H1 (cell line): ENCODE measurements around the gene LRBA. TPM values are rescaled to one million over a fixed set of nuclear protein-coding genes. Genes with fewer than 3 reads are reported as not detected.

Experiments used
- CTCF ChIA-PET: fragments of 300-600 bp; sonication (Branson Sonifier 250); formaldehyde crosslinking; loops from one replicate; lab custom pipeline; 2021; ENCODE audit not compliant: partially characterized antibody; lab: Charles Lee
- POLR2A ChIA-PET: fragments of 300-600 bp; sonication (Branson Sonifier 250); formaldehyde crosslinking; loops from one replicate; lab custom pipeline; 2021; ENCODE audit warnings: inconsistent platforms; ENCODE audit not compliant: partially characterized antibody; lab: Charles Lee
- DNase-seq, 2 experiments: peaks; one replicate each; pipeline versions ENCODE4 v3.0.0 to v3.0.0-alpha.2; 2010 to 2022; ENCODE audit warnings: low spot score in 2 of 2, low read depth in 1 of 2, mixed read lengths in 1 of 2
- FAIRE-seq: peaks from 2 replicates; lab custom pipeline; 2011; peaks lifted over from hg19 to GRCh38; lab: Jason Lieb, UNC
- H2AFZ ChIP-seq: 2 replicates; pipeline ENCODE4 v1.8.1; 2012; ENCODE audit warnings: low read length, inconsistent platforms
- H2AK5ac ChIP-seq: 2 replicates; pipeline ENCODE4 v1.6.1; 2013; ENCODE audit warnings: low read depth, low read length
- H2BK120ac ChIP-seq: replicated peaks from 2 replicates; pipeline ENCODE3; 2013; ENCODE audit warnings: low read depth, low read length, inconsistent platforms
- H2BK12ac ChIP-seq: 2 replicates; pipeline ENCODE4 v1.6.1; 2013; ENCODE audit warnings: low read depth, low read length
- H2BK15ac ChIP-seq: 2 replicates; pipeline ENCODE4 v1.6.1; 2013; ENCODE audit warnings: low read length
- H2BK20ac ChIP-seq: 2 replicates; pipeline ENCODE4 v1.6.1; 2013; ENCODE audit warnings: low read length
- H2BK5ac ChIP-seq: 2 replicates; pipeline ENCODE4 v1.6.1; 2013; ENCODE audit warnings: low read depth, low read length
- H3K14ac ChIP-seq: 2 replicates; pipeline ENCODE4 v1.6.1; 2013; ENCODE audit warnings: inconsistent platforms; ENCODE audit not compliant: insufficient read length
- H3K18ac ChIP-seq: 2 replicates; pipeline ENCODE4 v1.6.1; 2013; ENCODE audit warnings: low read length; ENCODE audit errors: extremely low read depth
- H3K23ac ChIP-seq: 2 replicates; pipeline ENCODE4 v1.6.1; 2013; ENCODE audit warnings: inconsistent platforms; ENCODE audit not compliant: insufficient read length
- H3K23me2 ChIP-seq: 2 replicates; pipeline ENCODE4 v1.6.1; 2013; ENCODE audit warnings: low read depth, low read length
- H3K27ac ChIP-seq: 2 replicates; pipeline ENCODE4 v1.6.1; 2011; ENCODE audit warnings: low read depth, low read length, inconsistent platforms
- H3K27me3 ChIP-seq, 4 experiments: replicated peaks in 1 of 4; 1 replicate in 1 of 4; 2 replicates in 3 of 4; pipeline versions ENCODE4 v1.6.1 to v1.8.1; 2011 to 2013; ENCODE audit warnings: low read length in 3 of 4, mild to moderate bottlenecking in 3 of 4, inconsistent platforms in 2 of 4, mixed read lengths in 2 of 4, moderate library complexity in 1 of 4; ENCODE audit not compliant: control insufficient read depth in 3 of 4, insufficient read depth in 3 of 4; ENCODE audit errors: extremely low read depth in 1 of 4
- H3K36me3 ChIP-seq, 4 experiments: 2 replicates each; pipeline versions ENCODE4 v1.6.1 to v1.8.1; 2011 to 2013; ENCODE audit warnings: mild to moderate bottlenecking in 4 of 4, low read length in 3 of 4, moderate library complexity in 2 of 4, control low read depth in 1 of 4, inconsistent platforms in 1 of 4; ENCODE audit not compliant: insufficient read depth in 4 of 4, control insufficient read depth in 2 of 4
- H3K4ac ChIP-seq: replicated peaks from 2 replicates; pipeline ENCODE3; 2013; ENCODE audit warnings: low read length, low read depth, mixed read lengths, inconsistent platforms; ENCODE audit not compliant: insufficient read length
- H3K4me1 ChIP-seq, 4 experiments: replicated peaks in 1 of 4; 1 replicate in 1 of 4; 2 replicates in 3 of 4; pipeline versions ENCODE4 v1.6.1 to v1.8.1; 2011 to 2013; ENCODE audit warnings: low read length in 3 of 4, inconsistent platforms in 2 of 4, mixed read lengths in 1 of 4; ENCODE audit not compliant: insufficient read depth in 4 of 4, control insufficient read depth in 3 of 4
- H3K4me2 ChIP-seq, 2 experiments: 2 replicates each; pipeline versions ENCODE4 v1.6.1 to v1.8.1; 2011 to 2013; ENCODE audit warnings: low read depth in 2 of 2, low read length in 2 of 2, control low read depth in 1 of 2, inconsistent platforms in 1 of 2, mild to moderate bottlenecking in 1 of 2; ENCODE audit not compliant: insufficient read depth in 1 of 2
- H3K4me3 ChIP-seq, 4 experiments: fragments of 200-600, 300-600 bp in 1 of 4; sonication (generic), shearing (Covaris generic), sonication (Bioruptor Twin) in 1 of 4; 2 replicates each; pipeline versions ENCODE4 v1.5.1 to v1.8.1; 2011 to 2016; ENCODE audit warnings: low read length in 4 of 4, low read depth in 3 of 4, control low read depth in 2 of 4, inconsistent platforms in 2 of 4, mild to moderate bottlenecking in 2 of 4, mixed read lengths in 1 of 4, moderate library complexity in 1 of 4; ENCODE audit not compliant: insufficient read depth in 2 of 4; ENCODE audit errors: extremely low read depth in 1 of 4
- H3K56ac ChIP-seq: replicated peaks from 2 replicates; pipeline ENCODE3; 2013; ENCODE audit warnings: low read depth, mild to moderate bottlenecking, mixed read lengths, low read length, inconsistent platforms; ENCODE audit not compliant: insufficient read length
- H3K79me1 ChIP-seq: 2 replicates; pipeline ENCODE4 v1.6.1; 2013; ENCODE audit warnings: low read depth, low read length, control low read depth
- H3K79me2 ChIP-seq, 2 experiments: 2 replicates each; pipeline versions ENCODE4 v1.6.1 to v1.8.1; 2012 to 2013; ENCODE audit warnings: low read length in 2 of 2, mild to moderate bottlenecking in 2 of 2, inconsistent platforms in 1 of 2; ENCODE audit not compliant: insufficient read depth in 2 of 2, control insufficient read depth in 1 of 2
- H3K9ac ChIP-seq, 4 experiments: replicated peaks in 1 of 4; 1 replicate in 1 of 4; 2 replicates in 3 of 4; pipeline versions ENCODE4 v1.6.1 to v1.8.1; 2011 to 2013; ENCODE audit warnings: low read depth in 3 of 4, low read length in 3 of 4, control low read depth in 2 of 4, mild to moderate bottlenecking in 2 of 4, moderate library complexity in 2 of 4, inconsistent platforms in 1 of 4; ENCODE audit errors: extremely low read depth in 1 of 4
- H3K9me3 ChIP-seq, 2 experiments: 2 replicates each; pipeline versions ENCODE4 v1.6.1 to v1.8.1; 2012 to 2013; ENCODE audit warnings: mild to moderate bottlenecking in 2 of 2, moderate library complexity in 2 of 2, control low read depth in 1 of 2, inconsistent platforms in 1 of 2, low read depth in 1 of 2, low read length in 1 of 2, mixed read lengths in 1 of 2; ENCODE audit not compliant: insufficient read depth in 2 of 2
- H4K20me1 ChIP-seq, 2 experiments: replicated peaks in 1 of 2; 2 replicates each; pipeline versions ENCODE3 to v1.8.1; 2011 to 2013; ENCODE audit warnings: inconsistent platforms in 2 of 2, low read length in 2 of 2, mild to moderate bottlenecking in 1 of 2; ENCODE audit not compliant: insufficient read depth in 2 of 2, control insufficient read depth in 1 of 2
- H4K5ac ChIP-seq: 2 replicates; pipeline ENCODE4 v1.6.1; 2013; ENCODE audit warnings: low read length, low read depth, mixed read lengths, inconsistent platforms; ENCODE audit not compliant: insufficient read length
- H4K8ac ChIP-seq: 2 replicates; pipeline ENCODE4 v1.8.0; 2013; ENCODE audit warnings: mild to moderate bottlenecking, moderate library complexity, low read length, inconsistent platforms; ENCODE audit not compliant: insufficient read depth; ENCODE audit errors: extremely low read depth
- H4K91ac ChIP-seq: replicated peaks from 2 replicates; pipeline ENCODE3; 2013; ENCODE audit warnings: low read length, mixed read lengths, inconsistent platforms; ENCODE audit not compliant: insufficient read length
- BCL11A ChIP-seq, 2 experiments: IDR thresholded peaks; one replicate each; pipeline ENCODE4 v1.6.1; 2011; ENCODE audit warnings: low read depth in 2 of 2, low read length in 2 of 2, mild to moderate bottlenecking in 2 of 2
- CBX8 ChIP-seq: fragments of 300-800, 300-1000 bp; sonication (generic); IDR thresholded peaks from 2 replicates; pipeline ENCODE4 v1.7.1; 2016; ENCODE audit warnings: low read depth, low read length, borderline replicate concordance
- EP300 ChIP-seq, 2 experiments: IDR thresholded peaks; 1 replicate in 1 of 2; 2 replicates in 1 of 2; pipeline ENCODE4 v1.6.1; 2011 to 2012; ENCODE audit warnings: low read depth in 2 of 2, low read length in 2 of 2, mild to moderate bottlenecking in 2 of 2, borderline replicate concordance in 1 of 2, inconsistent platforms in 1 of 2, moderate library complexity in 1 of 2
- EZH2 ChIP-seq: fragments of 200-600 bp; sonication (generic); IDR thresholded peaks from 2 replicates; pipeline ENCODE4 v1.7.1; 2012; ENCODE audit warnings: low read depth, mild to moderate bottlenecking, moderate library complexity, low read length, inconsistent platforms; ENCODE audit not compliant: severe bottlenecking
- FOSL1 ChIP-seq: IDR thresholded peaks from 2 replicates; pipeline ENCODE4 v1.6.1; 2011; ENCODE audit warnings: mild to moderate bottlenecking, low read depth, low read length, moderate library complexity; ENCODE audit not compliant: insufficient read depth
- GABPA ChIP-seq: IDR thresholded peaks from 2 replicates; pipeline ENCODE4 v1.6.1; 2011; ENCODE audit warnings: mild to moderate bottlenecking, low read length, moderate library complexity, borderline replicate concordance; ENCODE audit not compliant: insufficient read depth
- MAX ChIP-seq: IDR thresholded peaks from 2 replicates; pipeline ENCODE4 v1.6.1; 2012; ENCODE audit warnings: inconsistent platforms
- PHF8 ChIP-seq: fragments of 200-600 bp; sonication (generic); conservative IDR thresholded peaks from 2 replicates; pipeline ENCODE4 v1.7.1; 2012; ENCODE audit warnings: low read depth, mild to moderate bottlenecking, inconsistent platforms, low read length, moderate library complexity
- POLR2A ChIP-seq, 2 experiments: IDR thresholded peaks; 1 replicate in 1 of 2; 2 replicates in 1 of 2; pipeline ENCODE4 v1.6.1; 2011; ENCODE audit warnings: low read depth in 2 of 2, low read length in 2 of 2, mild to moderate bottlenecking in 2 of 2; ENCODE audit errors: control extremely low read depth in 1 of 2
- POLR2AphosphoS5 ChIP-seq: IDR thresholded peaks from 2 replicates; pipeline ENCODE4 v1.6.1; 2011; ENCODE audit warnings: low read depth, low read length
- RNF2 ChIP-seq: fragments of 200-900, 300-1000 bp; sonication (generic); IDR thresholded peaks from 2 replicates; pipeline ENCODE4 v1.7.1; 2016; ENCODE audit warnings: borderline replicate concordance, low read depth, mild to moderate bottlenecking, antibody characterized with exemption, low read length; ENCODE audit not compliant: poor library complexity, severe bottlenecking; ENCODE audit errors: missing control alignments
- SAP30 ChIP-seq: fragments of 300-600 bp; sonication (generic); IDR thresholded peaks from 2 replicates; pipeline ENCODE4 v1.7.1; 2012; ENCODE audit warnings: low read length, moderate library complexity, mild to moderate bottlenecking, inconsistent platforms; ENCODE audit not compliant: insufficient read depth, insufficient replicate concordance
- TAF7 ChIP-seq: optimal IDR thresholded peaks from 2 replicates; pipeline ENCODE3; 2011; ENCODE audit warnings: low read depth, mild to moderate bottlenecking, inconsistent platforms, low read length, moderate library complexity, borderline replicate concordance
- WGBS, 2 experiments: shearing (Covaris generic) in 1 of 2; methylation state at CpG; one replicate each; pipeline versions ENCODE4 v1.1.6 to v1.1.7; 2013 to 2015; ENCODE audit warnings: low lambda C conversion rate in 2 of 2, mixed read lengths in 2 of 2, inconsistent platforms in 1 of 2, low coverage in 1 of 2, missing lambda C conversion rate in 1 of 2; ENCODE audit not compliant: insufficient replicate concordance in 2 of 2, insufficient coverage in 1 of 2, insufficient read length in 1 of 2; ENCODE audit errors: extremely low coverage in 1 of 2, missing lambda C conversion rate in 1 of 2; 5-methylcytosine and 5-hydroxymethylcytosine counted together
- polyA plus RNA-seq, 7 experiments: library from polyadenylated mRNA; depleted of rRNA in 3 of 7; stranded (reverse) in 5 of 7; unstranded in 2 of 7; fragments of >200 nt in 5 of 7; fragments of 200-250 nt in 2 of 7; gene quantifications; 1 replicate in 5 of 7; 2 replicates in 1 of 7; 4 replicates in 1 of 7; pipeline versions ENCODE4 v1.2.1 to v1.2.3, GENCODE V29; 2011 to 2013; ENCODE audit warnings: missing spikeins in 2 of 7, mixed read lengths in 2 of 7
- total RNA-seq: library from RNA; stranded (reverse); fragmentation: NEBNext Ultra II Directional; extraction: Animal tissue kit (Norgen Biotek cat#: 25700); gene quantifications from 2 replicates; pipeline ENCODE4 v1.2.1, GENCODE V29; 2021

LRBA gene
- total and polyA plus RNA-seq, 2 of the 8 experiments (the other 6 are each of a cell fraction or from before 2014, with no cell fraction given), result 54.6 to 83.2 TPM

DNA sequence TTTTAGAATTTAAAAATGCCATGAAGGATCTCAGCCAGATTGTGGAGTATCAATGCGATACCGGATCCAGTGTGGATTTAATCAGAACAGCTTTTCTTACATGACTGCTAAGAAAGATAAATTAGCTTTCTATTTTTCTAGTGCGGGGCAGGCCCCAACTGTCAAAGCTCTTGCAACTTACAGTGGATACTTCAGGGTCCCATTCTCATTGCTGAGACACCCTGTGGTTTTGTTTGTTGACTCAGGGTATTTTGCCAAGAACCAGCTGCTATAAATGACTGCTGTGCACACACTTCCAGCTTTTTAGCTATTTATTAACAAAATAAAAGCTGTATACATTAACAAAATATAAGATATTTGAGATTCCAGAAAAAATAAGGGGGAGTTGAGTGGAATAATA, 770.5 kb downstream of the LRBA start:
- FAIRE-seq (no peak), DNase-seq (no peak)
- Histone ChIP-seq H3K4me2 (peak overlapping the region in 1 of 2 experiments; percentile 18; a peak in 2 of 4 replicates), H3K79me2 (no peaks in the 10 kb centered on the region), H3K27me3 (no peaks in the 10 kb centered on the region), H2AK5ac (no peak overlapping the region), H3K4ac (no peak overlapping the region), H3K23ac (no peak overlapping the region), H4K5ac (no peak overlapping the region), H2BK20ac (no peak overlapping the region), H3K9me3 (no peaks in the 10 kb centered on the region), H2BK12ac (no peak overlapping the region), H3K23me2 (no peaks in the 10 kb centered on the region), H3K14ac (no peak overlapping the region), H2BK15ac (no peak overlapping the region), H3K56ac (no peak overlapping the region), H2BK120ac (no peak overlapping the region), H2AFZ (no peak overlapping the region), H3K4me3 (no peak overlapping the region), H4K20me1 (no peaks in the 10 kb centered on the region), H4K91ac (no peak overlapping the region), H3K4me1 (peaks cover 0 to 2% (median 0%) of the 10 kb centered on the region in 4 experiments; a peak in 1 of 7 replicates), H3K27ac (no peak overlapping the region), H3K9ac (no peak overlapping the region), H4K8ac (no peak overlapping the region), H3K18ac (no peak overlapping the region), H2BK5ac (no peak overlapping the region), H3K36me3 (no peaks in the 10 kb centered on the region), H3K79me1 (no peaks in the 10 kb centered on the region)
- POLR2A ChIA-PET, result no interaction called here
- CTCF ChIA-PET, result interaction anchor here (1.0 to 4.8 kb wide), 9 partner anchors 9 to 297 kb away, joined by 3 to 53 read pairs (median 7); no protein-coding TSS in a partner anchor
- 75% methylated on average over 3 of the region's 3 CpGs; no CpG with 5 or more reads in 1 of the 2 experiments for WGBS, 2 experiments
- TF ChIP-seq POLR2A (IDR thresholded peaks at IDR 0.05; ENCODE audit: control extremely low read depth in 1 of 2, low read depth in 2 of 2, low read length in 2 of 2) (no peak), CBX8 (no peak), POLR2AphosphoS5 (no peak), RNF2 (no peak), FOSL1 (no peak), GABPA (no peak), TAF7 (no peak), MAX (no peak), PHF8 (no peak), SAP30 (no peak), BCL11A (IDR thresholded peaks at IDR 0.05; ENCODE audit: low read depth in 2 of 2, low read length in 2 of 2) (no peak), EP300 (IDR thresholded peaks at IDR 0.05; ENCODE audit: borderline replicate concordance in 1 of 2, low read depth in 2 of 2, low read length in 2 of 2) (no peak), EZH2 (no peak)
